Right lobe of liver (tissue), 4 donors: Measurements from ENCODE around the gene PPP2R5C.

Experiments
- POLR2A ChIP-seq: fragments of 450-650 bp; IDR thresholded peaks from one replicate; pipeline ENCODE4 v1.6.1; 2017; ENCODE audit warnings: antibody characterized with exemption, mild to moderate bottlenecking
- TF ChIP-seq, protein P1 (sequence below), 4 donors: fragments of 200-600 bp in 3 of 4; fragments of 450-650 bp in 1 of 4; IDR thresholded peaks; one replicate each; pipeline versions ENCODE4 v1.5.1 to v1.8.0; 2016 to 2022; ENCODE audit warnings: antibody characterized with exemption in 4 of 4, mild to moderate bottlenecking in 2 of 4
- donor health status: DM: no; HTN: no; CAD: no.
- donor health status: DM: no; HTN: no; CAD: no.
- donor health status: DM: no; HTN: yes; CAD: no.

DNA sequence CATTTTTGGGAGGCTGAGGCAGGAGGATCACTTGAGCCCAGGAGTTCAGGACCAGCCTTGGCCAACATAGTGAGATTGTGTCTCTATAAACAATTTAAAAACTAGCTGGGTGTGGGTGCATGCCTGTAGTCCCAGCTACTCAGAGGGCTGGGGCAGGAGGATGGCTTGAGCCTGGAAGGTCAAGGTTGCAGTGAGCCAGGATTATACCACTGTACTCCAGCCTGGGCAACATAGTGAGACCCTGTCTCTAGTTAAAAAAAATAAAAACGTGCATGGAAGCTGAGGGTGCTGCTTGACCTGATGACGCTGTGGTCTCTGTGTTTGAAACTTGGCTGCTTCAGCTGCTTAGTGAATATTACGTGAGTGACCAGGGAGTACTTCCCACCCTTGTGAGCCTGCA lies 89.7 kb downstream of the PPP2R5C start:
- TF ChIP-seq, protein P1, sequence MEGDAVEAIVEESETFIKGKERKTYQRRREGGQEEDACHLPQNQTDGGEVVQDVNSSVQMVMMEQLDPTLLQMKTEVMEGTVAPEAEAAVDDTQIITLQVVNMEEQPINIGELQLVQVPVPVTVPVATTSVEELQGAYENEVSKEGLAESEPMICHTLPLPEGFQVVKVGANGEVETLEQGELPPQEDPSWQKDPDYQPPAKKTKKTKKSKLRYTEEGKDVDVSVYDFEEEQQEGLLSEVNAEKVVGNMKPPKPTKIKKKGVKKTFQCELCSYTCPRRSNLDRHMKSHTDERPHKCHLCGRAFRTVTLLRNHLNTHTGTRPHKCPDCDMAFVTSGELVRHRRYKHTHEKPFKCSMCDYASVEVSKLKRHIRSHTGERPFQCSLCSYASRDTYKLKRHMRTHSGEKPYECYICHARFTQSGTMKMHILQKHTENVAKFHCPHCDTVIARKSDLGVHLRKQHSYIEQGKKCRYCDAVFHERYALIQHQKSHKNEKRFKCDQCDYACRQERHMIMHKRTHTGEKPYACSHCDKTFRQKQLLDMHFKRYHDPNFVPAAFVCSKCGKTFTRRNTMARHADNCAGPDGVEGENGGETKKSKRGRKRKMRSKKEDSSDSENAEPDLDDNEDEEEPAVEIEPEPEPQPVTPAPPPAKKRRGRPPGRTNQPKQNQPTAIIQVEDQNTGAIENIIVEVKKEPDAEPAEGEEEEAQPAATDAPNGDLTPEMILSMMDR (IDR thresholded peaks at IDR 0.05): no peak
- TF ChIP-seq POLR2A: no peak
